Left forelimb (tissue), 1 donor: Measurements from ENCODE around the gene EIF6.
"Not testable (repeated sequence)": the region's sequence is repeated elsewhere in the genome, so short reads cannot be mapped to it uniquely, and the experiment has no call there.

Source experiments
- DNase-seq: peaks from one replicate; pipeline ENCODE4 v3.0.0-alpha.2; 2018; ENCODE audit warnings: low spot score

EIF6 gene

DNA sequence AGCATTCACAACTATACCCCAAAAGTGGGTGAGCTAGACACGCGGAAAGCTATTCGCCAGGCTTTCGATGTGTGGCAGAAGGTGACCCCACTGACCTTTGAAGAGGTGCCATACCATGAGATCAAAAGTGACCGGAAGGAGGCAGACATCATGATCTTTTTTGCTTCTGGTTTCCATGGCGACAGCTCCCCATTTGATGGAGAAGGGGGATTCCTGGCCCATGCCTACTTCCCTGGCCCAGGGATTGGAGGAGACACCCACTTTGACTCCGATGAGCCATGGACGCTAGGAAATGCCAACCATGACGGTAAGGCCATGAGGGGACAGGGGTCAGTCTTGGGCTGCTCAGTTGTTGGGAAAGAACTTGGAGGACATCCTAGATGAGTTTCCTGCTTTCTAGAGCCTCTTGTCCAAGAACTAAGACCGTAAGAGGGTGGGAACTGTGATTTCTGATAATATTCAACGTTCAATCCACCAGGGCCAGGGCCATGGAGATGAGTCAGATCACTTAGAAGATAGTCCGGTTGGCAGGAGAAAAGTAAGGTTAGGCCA is 30.0 kb downstream of the EIF6 start:
- no peak for DNase-seq

- DNase-seq, result no peak
These were observed 31.6 kb downstream of the EIF6 start for GRCh38 chr20:35253010-35253409.

DNA sequence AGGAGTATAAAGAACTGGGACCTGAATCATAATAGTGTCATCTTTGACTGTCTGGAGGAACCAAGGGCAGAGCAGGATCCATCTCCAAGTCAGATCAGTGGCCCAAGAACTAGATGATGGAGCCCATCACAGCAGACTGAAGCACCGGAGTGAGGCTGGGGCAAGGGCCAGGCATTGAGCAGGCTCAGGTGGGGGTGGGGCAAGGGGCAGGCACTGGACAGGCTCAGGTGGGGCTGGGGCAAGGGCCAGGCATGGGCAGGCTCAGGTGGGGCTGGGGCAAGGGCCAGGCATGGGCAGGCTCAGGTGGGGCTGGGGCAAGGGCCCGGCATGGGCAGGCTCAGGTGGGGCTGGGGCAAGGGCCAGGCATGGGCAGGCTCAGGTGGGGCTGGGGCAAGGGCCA is 32.0 kb downstream of the EIF6 start:
- not testable (repeated sequence) for DNase-seq

DNA sequence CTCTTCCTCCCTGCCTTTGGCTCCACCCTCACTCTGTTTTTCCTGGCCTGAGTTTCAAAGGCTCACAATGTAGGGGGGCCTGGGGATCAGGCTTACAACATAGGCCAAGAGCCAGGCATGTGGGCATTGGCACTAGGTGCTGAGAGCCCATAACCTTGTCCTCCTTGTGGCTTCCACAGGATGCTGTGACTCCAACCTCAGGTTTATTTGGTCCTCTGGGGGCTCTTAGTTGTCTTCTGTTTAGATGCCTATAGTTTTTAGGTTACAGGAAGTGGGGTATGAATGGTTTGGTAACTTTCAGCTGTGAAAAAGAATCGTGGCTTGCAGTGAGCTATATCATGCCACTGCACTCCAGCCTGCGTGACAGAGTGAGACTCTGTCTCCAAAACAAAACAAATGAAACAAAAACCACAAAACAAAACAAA is 32.5 kb downstream of the EIF6 start:
- DNase-seq, result no peak

DNA sequence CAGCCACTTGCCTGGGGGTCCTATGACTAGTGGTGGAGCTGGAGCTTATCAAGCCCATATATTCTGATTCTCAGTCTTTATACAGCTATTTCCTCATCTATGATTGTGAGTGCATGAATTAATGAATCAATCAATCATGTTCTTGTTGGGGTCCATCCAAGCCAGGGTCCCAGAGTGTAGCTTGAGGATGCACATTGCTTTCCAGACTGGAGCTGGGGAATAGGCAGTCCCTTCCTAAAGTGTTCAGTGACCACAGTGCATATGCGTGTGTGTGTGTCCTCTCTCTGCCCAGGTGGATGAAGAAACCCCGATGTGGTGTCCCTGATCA is 33.0 kb downstream of the EIF6 start:
- no peak for DNase-seq

- DNase-seq, result no peak
These were observed 35.7 kb downstream of the EIF6 start for GRCh38 chr20:35248641-35249475.

GRCh38 chr20:35246723-35247122 is 37.8 kb downstream of the EIF6 start:
- no peak for DNase-seq

- no peak for DNase-seq
These were observed 40.6 kb downstream of the EIF6 start for GRCh38 chr20:35243986-35244385.

DNA sequence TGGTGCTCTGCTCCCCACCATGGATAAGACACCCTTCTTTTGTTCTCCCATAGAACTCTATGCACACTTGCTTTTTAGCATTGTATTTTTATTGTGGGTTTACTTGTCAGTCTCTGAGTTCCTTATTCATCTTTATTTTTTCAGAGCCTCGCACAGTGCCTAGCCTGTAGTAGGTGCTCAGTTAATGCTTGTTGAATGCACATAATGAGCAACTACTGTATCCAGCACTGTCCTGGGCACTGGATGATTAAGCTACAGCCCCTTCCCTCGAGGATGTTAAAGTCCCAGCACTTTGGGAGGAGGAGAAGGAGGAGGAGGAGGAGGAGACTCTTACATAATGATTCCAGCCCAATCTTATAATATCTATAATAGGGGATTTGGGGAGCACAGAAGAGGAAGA is 41.3 kb downstream of the EIF6 start:
- DNase-seq, result no peak

GRCh38 chr20:35240811-35241293 is 43.7 kb downstream of the EIF6 start:
- DNase-seq, result no peak

GRCh38 chr20:35240083-35240810 is 44.3 kb downstream of the EIF6 start:
- no peak for DNase-seq

DNA sequence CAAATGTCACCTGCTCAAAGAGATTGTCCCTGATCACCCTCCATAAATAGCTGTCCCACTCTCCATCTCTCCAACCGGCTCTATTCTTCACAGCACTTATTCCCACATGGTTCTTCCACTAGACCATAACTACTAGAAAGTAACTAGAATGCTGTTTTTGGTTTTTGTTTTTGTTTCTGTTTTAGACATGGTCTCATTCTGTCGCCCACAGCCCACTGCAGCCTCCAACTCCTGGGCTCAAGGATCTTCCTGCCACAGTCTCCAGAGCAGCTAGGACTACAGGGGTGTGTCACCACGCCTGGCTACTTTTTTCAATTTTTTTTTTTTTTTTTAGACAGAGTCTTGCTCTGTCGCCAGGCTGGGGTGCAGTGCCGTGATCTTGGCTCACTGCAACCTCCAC is 45.8 kb downstream of the EIF6 start:
- no peak for DNase-seq

DNA sequence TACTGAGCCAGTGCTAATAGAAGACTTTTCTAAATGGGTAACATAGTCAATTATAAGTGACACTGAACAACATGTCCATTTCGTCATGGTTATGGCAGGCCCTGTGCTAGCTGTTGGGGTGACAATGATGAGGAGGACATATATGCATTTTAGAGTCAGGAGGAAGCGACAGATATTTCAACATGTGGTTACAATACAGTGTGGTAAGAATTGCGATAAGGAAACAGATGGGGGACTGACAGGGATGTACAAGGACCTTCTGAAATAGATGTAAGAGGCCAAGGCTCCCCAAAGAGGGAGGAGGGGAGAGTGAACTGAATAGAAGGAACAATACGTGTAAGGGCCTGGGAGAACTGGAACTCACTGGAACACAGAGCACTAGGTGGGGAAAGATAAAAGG is 46.4 kb downstream of the EIF6 start:
- DNase-seq, result no peak

DNA sequence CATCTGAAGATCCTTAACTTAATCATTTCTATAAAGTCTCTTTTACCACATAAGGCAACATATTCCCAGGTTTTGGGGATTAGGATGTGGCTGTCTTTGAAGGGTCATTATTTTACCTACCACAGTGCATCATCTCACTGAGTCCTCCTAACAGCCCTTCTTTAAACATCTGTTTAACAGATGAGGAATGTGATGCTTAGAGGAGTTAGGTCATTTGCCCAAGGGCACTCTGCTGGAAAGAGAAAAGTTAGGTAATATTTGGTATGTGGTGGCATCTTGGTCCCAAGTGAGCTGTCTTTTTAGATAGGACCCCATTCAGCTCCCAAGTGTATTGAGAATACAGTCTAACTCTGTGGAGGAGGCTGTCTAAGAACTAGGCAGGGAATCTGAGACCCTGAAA is 47.1 kb downstream of the EIF6 start:
- DNase-seq, result no peak

GRCh38 chr20:35235881-35236280 is 48.7 kb downstream of the EIF6 start:
- no peak for DNase-seq

- no peak for DNase-seq
These were observed 52.0 kb downstream of the EIF6 start for GRCh38 chr20:35232575-35232974.
